ENCODE data around the gene TXNRD1.

The TXNRD1 gene

GRCh38 chr12:104336115-104336514 lies 120.5 kb downstream of the TXNRD1 start:
- no peak for TF ChIP-seq CTCF (IDR thresholded peaks at IDR 0.05)

- TF ChIP-seq CTCF (IDR thresholded peaks at IDR 0.05), result no peak
Measured at GRCh38 chr12:104337030-104337558, 121.5 kb downstream of the TXNRD1 start.

GRCh38 chr12:104339663-104340062 lies 124.1 kb downstream of the TXNRD1 start:
- no peak; the same call in 1 of the 2 replicates for TF ChIP-seq CTCF (IDR thresholded peaks at IDR 0.05)

- TF ChIP-seq CTCF (IDR thresholded peaks at IDR 0.05), result no peak
Measured at GRCh38 chr12:104340177-104340576, 124.6 kb downstream of the TXNRD1 start.

- no peak for TF ChIP-seq CTCF (IDR thresholded peaks at IDR 0.05)
Measured at GRCh38 chr12:104340925-104341611, 125.5 kb downstream of the TXNRD1 start.

- TF ChIP-seq CTCF (IDR thresholded peaks at IDR 0.05), result no peak
Measured at GRCh38 chr12:104342147-104342546, 126.6 kb downstream of the TXNRD1 start.

GRCh38 chr12:104342635-104343249 lies 127.2 kb downstream of the TXNRD1 start:
- TF ChIP-seq CTCF (IDR thresholded peaks at IDR 0.05), result no peak
